IMR-90 (cell line): ENCODE results near the gene SLC7A9. TPM values are rescaled to one million over a fixed set of nuclear protein-coding genes. Genes with fewer than 3 reads are reported as not detected.

Source experiments
- ATAC-seq: fragments of 200-7000 bp; cut with Tn5 transposase; 2 replicates; pipeline ENCODE4 v1.9.1; 2020; ENCODE audit warnings: low read depth, mild to moderate bottlenecking, moderate library complexity
- BruUV-seq: library from RNA; stranded (reverse); fragments of 400-500 nt; replicated peaks from 2 replicates; lab custom pipeline; 2021; lab: Mats Ljungman, UMichigan
- CTCF ChIA-PET: fragments of 300-600 bp; formaldehyde crosslinking; extraction: SDS; loops from one replicate; lab custom pipeline; 2021; ENCODE audit warnings: antibody characterized with exemption; lab: Yijun Ruan, JAX
- POLR2A ChIA-PET: fragments of 300-600 bp; sonication (Branson Sonifier 250); formaldehyde crosslinking; loops from one replicate; lab custom pipeline; 2022; ENCODE audit warnings: antibody characterized with exemption; ENCODE audit not compliant: unreplicated experiment; lab: Charles Lee
- DNase-seq: peaks from one replicate; pipeline ENCODE4 v3.0.0; 2013
- H2AFZ ChIP-seq: replicated peaks from 2 replicates; pipeline ENCODE3; 2013; ENCODE audit warnings: low read length, mild to moderate bottlenecking; ENCODE audit not compliant: poor library complexity
- H2AK5ac ChIP-seq: 2 replicates; pipeline ENCODE4 v1.6.1; 2013; ENCODE audit warnings: low read depth, low read length, inconsistent platforms
- H2AK9ac ChIP-seq: replicated peaks from 2 replicates; pipeline ENCODE3; 2013; ENCODE audit warnings: mild to moderate bottlenecking, low read depth, low read length, moderate library complexity; ENCODE audit not compliant: poor library complexity
- H2BK120ac ChIP-seq: 2 replicates; pipeline ENCODE4 v1.6.1; 2013; ENCODE audit warnings: low read depth, low read length, inconsistent platforms
- H2BK15ac ChIP-seq: 3 replicates; pipeline ENCODE4 v1.6.1; 2013; ENCODE audit warnings: low read depth, low read length, inconsistent platforms
- H2BK20ac ChIP-seq: 2 replicates; pipeline ENCODE4 v1.6.1; 2013; ENCODE audit warnings: low read depth, mild to moderate bottlenecking, inconsistent platforms, low read length, moderate library complexity
- H2BK5ac ChIP-seq: 2 replicates; pipeline ENCODE4 v1.6.1; 2013; ENCODE audit warnings: mild to moderate bottlenecking, low read depth, low read length, inconsistent platforms; ENCODE audit not compliant: poor library complexity, severe bottlenecking
- H3K14ac ChIP-seq: replicated peaks from 2 replicates; pipeline ENCODE4 v1.6.1; 2013; ENCODE audit warnings: low read depth, low read length, inconsistent platforms
- H3K18ac ChIP-seq: 2 replicates; pipeline ENCODE4 v1.6.1; 2013; ENCODE audit warnings: low read depth, low read length, control low read depth
- H3K23ac ChIP-seq: 2 replicates; pipeline ENCODE4 v1.6.1; 2013; ENCODE audit warnings: low read depth, low read length, inconsistent platforms
- H3K27ac ChIP-seq: 2 replicates; pipeline ENCODE4 v1.5.1; 2013; ENCODE audit warnings: mild to moderate bottlenecking, control low read depth, low read length; ENCODE audit not compliant: insufficient read depth
- H3K27me3 ChIP-seq: 2 replicates; pipeline ENCODE4 v1.6.1; 2013; ENCODE audit warnings: low read length; ENCODE audit not compliant: control insufficient read depth, insufficient read depth
- H3K36me3 ChIP-seq: 2 replicates; pipeline ENCODE4 v1.6.1; 2013; ENCODE audit warnings: low read length, mixed read lengths; ENCODE audit not compliant: control insufficient read depth, insufficient read depth
- H3K4ac ChIP-seq: 2 replicates; pipeline ENCODE4 v1.6.1; 2013; ENCODE audit warnings: low read depth, low read length, inconsistent platforms
- H3K4me1 ChIP-seq: 2 replicates; pipeline ENCODE4 v1.6.1; 2013; ENCODE audit warnings: low read length, mixed read lengths; ENCODE audit not compliant: control insufficient read depth, insufficient read depth
- H3K4me2 ChIP-seq: 2 replicates; pipeline ENCODE4 v1.6.1; 2013; ENCODE audit warnings: low read depth, mild to moderate bottlenecking, control low read depth, low read length, moderate library complexity
- H3K4me3 ChIP-seq: 2 replicates; pipeline ENCODE4 v1.5.1; 2013; ENCODE audit warnings: low read depth, mild to moderate bottlenecking, control low read depth, low read length, moderate library complexity; ENCODE audit not compliant: insufficient read depth
- H3K56ac ChIP-seq: 2 replicates; pipeline ENCODE4 v1.6.1; 2013; ENCODE audit warnings: low read length, inconsistent platforms; ENCODE audit not compliant: insufficient read depth; ENCODE audit errors: extremely low read depth
- H3K79me1 ChIP-seq, 2 experiments: 2 replicates each; pipeline ENCODE4 v1.6.1; 2013; ENCODE audit warnings: low read length in 2 of 2, inconsistent platforms in 1 of 2, low read depth in 1 of 2
- H3K9ac ChIP-seq: 2 replicates; pipeline ENCODE4 v1.6.1; 2013; ENCODE audit warnings: low read depth, low read length, control low read depth
- H3K9me1 ChIP-seq: 2 replicates; pipeline ENCODE4 v1.6.1; 2013; ENCODE audit warnings: low read length, inconsistent platforms; ENCODE audit not compliant: insufficient read depth
- H3K9me3 ChIP-seq: 2 replicates; pipeline ENCODE4 v1.6.1; 2013; ENCODE audit warnings: low read length; ENCODE audit not compliant: control insufficient read depth, insufficient read depth
- H4K20me1 ChIP-seq: 2 replicates; pipeline ENCODE4 v1.6.1; 2013; ENCODE audit warnings: low read length, inconsistent platforms; ENCODE audit not compliant: insufficient read depth
- H4K5ac ChIP-seq: 2 replicates; pipeline ENCODE4 v1.6.1; 2013; ENCODE audit warnings: mild to moderate bottlenecking, low read depth, low read length, control low read depth
- H4K8ac ChIP-seq, 2 experiments: 2 replicates each; pipeline ENCODE4 v1.6.1; 2013; ENCODE audit warnings: low read depth in 2 of 2, low read length in 2 of 2, control low read depth in 1 of 2, inconsistent platforms in 1 of 2
- H4K91ac ChIP-seq: 2 replicates; pipeline ENCODE4 v1.6.1; 2013; ENCODE audit warnings: low read depth, low read length, inconsistent platforms; ENCODE audit not compliant: insufficient read depth
- BHLHE40 ChIP-seq: fragments of 150-350 bp; IDR thresholded peaks from 2 replicates; pipeline ENCODE4 v1.6.1; 2016; ENCODE audit warnings: mild to moderate bottlenecking, low read depth, low read length
- CEBPB ChIP-seq: IDR thresholded peaks from 2 replicates; pipeline ENCODE4 v1.6.1; 2012; ENCODE audit warnings: low read depth, low read length, improper control_type of control experiment
- CHD1 ChIP-seq: IDR thresholded peaks from 2 replicates; pipeline ENCODE4 v1.6.1; 2012; ENCODE audit warnings: low read depth, low read length, improper control_type of control experiment
- CTCF ChIP-seq: conservative IDR thresholded peaks from 2 replicates; pipeline ENCODE4 v1.5.1; 2012; ENCODE audit warnings: mild to moderate bottlenecking, low read depth, low read length, improper control_type of control experiment
- ELK1 ChIP-seq: fragments of 150-350 bp; IDR thresholded peaks from 2 replicates; pipeline ENCODE4 v1.6.1; 2016; ENCODE audit warnings: low read depth, mild to moderate bottlenecking, low read length, moderate library complexity, borderline replicate concordance
- FOS ChIP-seq: fragments of 150-350 bp; IDR thresholded peaks from 2 replicates; pipeline ENCODE4 v1.6.1; 2016; ENCODE audit warnings: low read depth, low read length
- MAFK ChIP-seq: IDR thresholded peaks from 2 replicates; pipeline ENCODE4 v1.6.1; 2012; ENCODE audit warnings: low read depth, low read length, improper control_type of control experiment
- MAZ ChIP-seq: IDR thresholded peaks from 2 replicates; pipeline ENCODE4 v1.6.1; 2012; ENCODE audit warnings: low read depth, mild to moderate bottlenecking, low read length, improper control_type of control experiment, moderate library complexity, borderline replicate concordance
- MXI1 ChIP-seq: IDR thresholded peaks from 2 replicates; pipeline ENCODE4 v1.6.1; 2012; ENCODE audit warnings: low read depth, mild to moderate bottlenecking, low read length, moderate library complexity, borderline replicate concordance
- NFE2L2 ChIP-seq: fragments of 150-350 bp; IDR thresholded peaks from 2 replicates; pipeline ENCODE4 v1.6.1; 2016; ENCODE audit warnings: low read depth, mild to moderate bottlenecking, low read length
- POLR2A ChIP-seq: IDR thresholded peaks from 2 replicates; pipeline ENCODE4 v1.6.1; 2012; ENCODE audit warnings: mild to moderate bottlenecking, low read depth, low read length
- RAD21 ChIP-seq: IDR thresholded peaks from 2 replicates; pipeline ENCODE4 v1.6.1; 2012; ENCODE audit warnings: low read length, improper control_type of control experiment
- RCOR1 ChIP-seq: IDR thresholded peaks from 2 replicates; pipeline ENCODE4 v1.6.1; 2012; ENCODE audit warnings: mild to moderate bottlenecking, low read length, improper control_type of control experiment; ENCODE audit not compliant: insufficient replicate concordance
- RFX5 ChIP-seq: IDR thresholded peaks from 2 replicates; pipeline ENCODE4 v1.8.0; 2012; ENCODE audit warnings: low read depth, mild to moderate bottlenecking, low read length, moderate library complexity
- SMC3 ChIP-seq: fragments of 150-350 bp; IDR thresholded peaks from 2 replicates; pipeline ENCODE4 v1.6.1; 2016; ENCODE audit warnings: low read depth, mild to moderate bottlenecking, antibody characterized with exemption, low read length, moderate library complexity
- USF2 ChIP-seq: fragments of 150-350 bp; IDR thresholded peaks from 2 replicates; pipeline ENCODE4 v1.6.1; 2017; ENCODE audit warnings: mild to moderate bottlenecking, antibody characterized with exemption, low read length, low read depth
- WGBS, 2 experiments: methylation state at CpG; one replicate each; pipeline versions ENCODE4 v1.1.5 to v1.1.7; 2013; ENCODE audit warnings: missing lambda C conversion rate in 2 of 2; ENCODE audit not compliant: insufficient read length in 1 of 2; ENCODE audit errors: extremely low coverage in 2 of 2; 5-methylcytosine and 5-hydroxymethylcytosine counted together
- dilution Hi-C: fragments of 300-500 bp; cut with HindIII; formaldehyde crosslinking; loops from one replicate; pipeline ENCODE4 v1.14.3; 2018; ENCODE audit warnings: low sequenced_read_pairs; ENCODE audit not compliant: unreplicated experiment
- in situ Hi-C: fragments of 300-500 bp; cut with MboI; formaldehyde crosslinking; loops from 3 replicates; pipeline ENCODE4 v1.14.3; 2019; ENCODE audit warnings: low sequenced_read_pairs, inconsistent platforms, mixed read lengths
- intact Hi-C: fragments of 100-400 bp; cut with micrococcal nuclease; formaldehyde crosslinking; loops from 2 replicates; pipeline ENCODE4 v1.10.0; 2022
- polyA plus RNA-seq, 3 experiments: library from polyadenylated mRNA; depleted of rRNA; stranded (reverse); fragments of >200 nt; gene quantifications; 2 replicates each; pipeline ENCODE4 v1.2.3, GENCODE V29; 2012; ENCODE audit warnings: low replicate concordance in 1 of 3
- total RNA-seq: library from RNA; depleted of rRNA; stranded (reverse); fragments of >200 nt; gene quantifications from 2 replicates; pipeline ENCODE4 v1.2.3, GENCODE V29; 2012

The SLC7A9 gene
- total and polyA plus RNA-seq, 2 of the 4 experiments (the other 2 are of a cell fraction): not detected

- Histone ChIP-seq H2BK5ac (no peak overlapping the region), H3K27ac (no peak overlapping the region), H4K8ac (no peak overlapping the region), H3K4ac (no peak overlapping the region), H3K4me1 (no peaks in the 10 kb centered on the region), H2BK120ac (no peak overlapping the region), H4K91ac (no peak overlapping the region), H3K56ac (no peak overlapping the region), H2AK9ac (no peak overlapping the region), H3K4me3 (no peak overlapping the region), H3K9ac (no peak overlapping the region), H2AK5ac (no peak overlapping the region), H2BK20ac (no peak overlapping the region), H3K9me1 (0 out of 2 replicates have a peak, but pooled peaks cover 5% of the 10 kb centered on the region), H2BK15ac (no peak overlapping the region), H3K4me2 (no peak overlapping the region), H3K36me3 (peaks cover 13% of the 10 kb centered on the region), H3K9me3 (peaks cover 2% of the 10 kb centered on the region; the same call in 1 of the 2 replicates), H2AFZ (no peak overlapping the region), H3K23ac (no peak overlapping the region), H3K14ac (no peak overlapping the region), H3K79me1 (no peaks in the 10 kb centered on the region), H3K18ac (no peak overlapping the region), H4K5ac (no peak overlapping the region), H3K27me3 (no peaks in the 10 kb centered on the region), H4K20me1 (no peaks in the 10 kb centered on the region)
- dilution Hi-C loops (no loop called here), intact Hi-C loops (no loop called here), in situ Hi-C loops (no loop called here)
- no peak for TF ChIP-seq MAFK
- no peak for TF ChIP-seq ELK1
- no peak for TF ChIP-seq MXI1
- no peak for TF ChIP-seq CHD1
- TF ChIP-seq RCOR1: no peak
- TF ChIP-seq RAD21: no peak
- TF ChIP-seq CTCF: no peak
- no peak for TF ChIP-seq SMC3
- TF ChIP-seq USF2: no peak
- TF ChIP-seq MAZ: no peak
- TF ChIP-seq CEBPB: no peak
- TF ChIP-seq BHLHE40: no peak
- no peak for TF ChIP-seq FOS
- TF ChIP-seq RFX5: no peak
- no peak for TF ChIP-seq NFE2L2
- no peak for TF ChIP-seq POLR2A
- BruUV-seq: no TSS peak
- DNase-seq (no peak), ATAC-seq (no peak)
- ChIA-PET CTCF (no interaction called here), POLR2A (no interaction called here)
- 80% methylated on average over 1 of the region's 5 CpGs; no CpG with 5 or more reads in 1 of the 2 experiments for WGBS, 2 experiments
Measured at GRCh38 chr19:32901504-32902161, 32.1 kb upstream of the SLC7A9 start.
